Activated CD8-positive, alpha-beta T cell treated with anti-CD3 and anti-CD28 coated beads for 36 hours (primary cell): ENCODE measurements around the gene KCTD14. TPM values are rescaled to one million over a fixed set of nuclear protein-coding genes. Genes with fewer than 3 reads are reported as not detected.
"Not testable (repeated sequence)": the region's sequence is repeated elsewhere in the genome, so short reads cannot be mapped to it uniquely, and the experiment has no call there.

ENCODE experiments used
- ATAC-seq: fragments of 200-7000 bp; cut with Tn5 transposase; one replicate; pipeline ENCODE4 v1.10.0; 2021; ENCODE audit warnings: mild to moderate bottlenecking, moderate library complexity
- CTCF ChIA-PET: fragments of 350-600 bp; sonication (Branson Sonifier 250); formaldehyde crosslinking; loops from one replicate; lab custom pipeline; 2021; ENCODE audit warnings: antibody characterized with exemption; lab: Charles Lee
- POLR2A ChIA-PET: fragments of 350-600 bp; sonication (Branson Sonifier 250); formaldehyde crosslinking; loops from one replicate; lab custom pipeline; 2021; ENCODE audit warnings: antibody characterized with exemption; lab: Charles Lee
- DNase-seq: peaks from one replicate; pipeline ENCODE4 v3.0.0-alpha.2; 2020
- H3K27ac Mint-ChIP-seq: one replicate; pipeline ENCODE4 v1.8.0; 2021; ENCODE audit warnings: mild to moderate bottlenecking, mixed read lengths
- H3K27me3 Mint-ChIP-seq: one replicate; pipeline ENCODE4 v1.8.0; 2021; ENCODE audit warnings: mixed read lengths
- H3K36me3 Mint-ChIP-seq: one replicate; pipeline ENCODE4 v1.8.0; 2021; ENCODE audit warnings: low read depth, mixed read lengths
- H3K4me1 Mint-ChIP-seq: one replicate; pipeline ENCODE4 v1.8.0; 2021; ENCODE audit warnings: low read depth, mixed read lengths
- H3K4me3 Mint-ChIP-seq: one replicate; pipeline ENCODE4 v1.8.0; 2021; ENCODE audit warnings: mild to moderate bottlenecking, moderate library complexity, mixed read lengths
- H3K9me3 Mint-ChIP-seq: one replicate; pipeline ENCODE4 v1.8.0; 2021; ENCODE audit warnings: mixed read lengths
- intact Hi-C: fragments of 100-400 bp; cut with micrococcal nuclease; formaldehyde crosslinking; loops from one replicate; pipeline ENCODE4 v1.10.0; 2022
- total RNA-seq, 2 experiments: library from RNA; stranded (reverse); gene quantifications; one replicate each; pipeline ENCODE4 v1.2.3, GENCODE V29; 2021
- TF ChIP-seq, protein P1 (sequence below): fragments of 200-600 bp; IDR thresholded peaks from one replicate; pipeline ENCODE4 v1.8.0; 2022; ENCODE audit warnings: antibody characterized with exemption, mild to moderate bottlenecking

Gene KCTD14
- total RNA-seq, 2 experiments from 2014 or later = 0.16 TPM; not detected in 1

DNA sequence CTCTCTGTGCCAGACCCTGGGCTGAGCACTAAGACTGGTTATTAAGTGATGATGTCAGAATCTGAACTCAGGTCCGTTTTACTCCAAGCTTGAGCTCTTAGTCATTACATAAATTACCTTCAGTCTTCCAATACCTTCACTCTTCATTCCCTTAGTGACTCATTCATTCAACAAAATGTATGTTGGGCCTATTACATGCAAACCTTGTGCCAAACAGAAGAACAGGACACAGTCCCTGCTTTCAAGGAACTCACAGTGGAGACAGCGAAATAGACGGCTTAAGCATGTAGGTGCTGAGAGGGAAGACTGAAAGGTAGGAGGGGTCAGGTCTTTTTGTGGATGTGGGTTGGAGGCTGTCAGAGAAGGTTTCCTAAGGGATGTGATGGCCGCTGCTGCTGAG is 3.3 kb downstream of the KCTD14 start:
- no peak for DNase-seq
- H3K4me1 Mint-ChIP-seq = no peaks in the 10 kb centered on the region
- no peak overlapping the region for H3K27ac Mint-ChIP-seq
- no peaks in the 10 kb centered on the region for H3K9me3 Mint-ChIP-seq
- ChIA-PET CTCF (interaction anchor here (1.3 to 2.5 kb wide), 2 partner anchors 20 to 26 kb away, joined by 3 to 15 read pairs; no protein-coding TSS in a partner anchor), POLR2A (no interaction called here)
- no peaks in the 10 kb centered on the region for H3K36me3 Mint-ChIP-seq
- peaks cover 12% of the 10 kb centered on the region for H3K27me3 Mint-ChIP-seq
- TF ChIP-seq, protein P1, sequence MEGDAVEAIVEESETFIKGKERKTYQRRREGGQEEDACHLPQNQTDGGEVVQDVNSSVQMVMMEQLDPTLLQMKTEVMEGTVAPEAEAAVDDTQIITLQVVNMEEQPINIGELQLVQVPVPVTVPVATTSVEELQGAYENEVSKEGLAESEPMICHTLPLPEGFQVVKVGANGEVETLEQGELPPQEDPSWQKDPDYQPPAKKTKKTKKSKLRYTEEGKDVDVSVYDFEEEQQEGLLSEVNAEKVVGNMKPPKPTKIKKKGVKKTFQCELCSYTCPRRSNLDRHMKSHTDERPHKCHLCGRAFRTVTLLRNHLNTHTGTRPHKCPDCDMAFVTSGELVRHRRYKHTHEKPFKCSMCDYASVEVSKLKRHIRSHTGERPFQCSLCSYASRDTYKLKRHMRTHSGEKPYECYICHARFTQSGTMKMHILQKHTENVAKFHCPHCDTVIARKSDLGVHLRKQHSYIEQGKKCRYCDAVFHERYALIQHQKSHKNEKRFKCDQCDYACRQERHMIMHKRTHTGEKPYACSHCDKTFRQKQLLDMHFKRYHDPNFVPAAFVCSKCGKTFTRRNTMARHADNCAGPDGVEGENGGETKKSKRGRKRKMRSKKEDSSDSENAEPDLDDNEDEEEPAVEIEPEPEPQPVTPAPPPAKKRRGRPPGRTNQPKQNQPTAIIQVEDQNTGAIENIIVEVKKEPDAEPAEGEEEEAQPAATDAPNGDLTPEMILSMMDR = no peak
- no peak overlapping the region for H3K4me3 Mint-ChIP-seq
- intact Hi-C loops = no loop called here
- no peak for ATAC-seq

DNA sequence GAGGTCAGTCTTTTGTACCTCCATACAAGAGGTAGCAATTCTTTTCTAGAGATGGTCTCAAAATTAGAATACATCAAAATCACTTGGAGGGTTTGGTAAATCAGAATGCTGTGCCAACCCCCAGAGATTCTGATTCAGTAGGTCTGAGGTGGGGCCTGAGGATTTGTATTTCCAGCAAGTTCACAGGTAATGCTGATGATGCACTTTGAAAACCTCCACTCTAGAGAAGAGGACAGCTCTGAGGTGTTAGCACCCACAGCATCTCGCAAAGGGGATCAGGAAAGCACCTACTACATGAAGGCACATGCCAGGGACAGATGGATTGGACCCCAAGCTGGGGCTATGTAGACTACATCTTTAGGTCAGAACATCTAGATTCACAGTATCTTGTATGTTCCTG is 7.2 kb downstream of the KCTD14 start:
- H3K4me3 Mint-ChIP-seq = no peak overlapping the region
- H3K27ac Mint-ChIP-seq = no peak overlapping the region
- H3K4me1 Mint-ChIP-seq = no peaks in the 10 kb centered on the region
- ChIA-PET POLR2A (no interaction called here), CTCF (no interaction called here)
- TF ChIP-seq, protein P1 = no peak
- ATAC-seq (no peak), DNase-seq (no peak)
- H3K36me3 Mint-ChIP-seq = no peaks in the 10 kb centered on the region
- no peaks in the 10 kb centered on the region for H3K9me3 Mint-ChIP-seq
- H3K27me3 Mint-ChIP-seq = no peaks in the 10 kb centered on the region
- intact Hi-C loops = no loop called here

DNA sequence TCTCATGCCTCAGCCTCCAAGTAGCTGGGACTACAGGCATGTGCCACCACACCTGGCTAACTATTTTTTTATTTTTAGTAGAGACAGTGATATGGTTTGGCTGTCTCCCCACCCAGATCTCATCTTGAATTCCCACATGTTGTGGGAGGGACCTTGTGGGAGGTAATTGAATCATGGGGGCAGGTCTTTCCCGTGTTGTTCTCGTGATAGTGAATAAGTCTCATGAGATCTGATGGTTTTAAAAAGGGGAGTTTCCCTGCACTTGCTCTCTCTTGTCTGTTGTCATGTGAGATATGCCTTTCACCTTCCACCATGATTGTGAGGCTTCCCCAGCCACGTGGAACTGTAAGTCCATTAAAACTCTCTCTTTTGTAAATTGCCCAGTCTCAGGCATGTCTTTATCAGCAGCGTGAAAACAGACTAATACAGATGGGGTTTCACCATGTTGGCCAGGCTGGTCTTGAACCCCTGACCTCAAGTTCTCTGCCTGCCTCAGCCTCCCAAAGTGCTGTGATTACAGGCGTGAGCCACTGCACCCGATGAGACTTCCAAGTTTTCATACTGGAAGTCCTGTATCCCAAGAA is 8.0 kb downstream of the KCTD14 start:
- H3K4me1 Mint-ChIP-seq, ATAC-seq, POLR2A ChIA-PET, H3K27me3 Mint-ChIP-seq, H3K9me3 Mint-ChIP-seq, intact Hi-C loops, H3K27ac Mint-ChIP-seq, H3K36me3 Mint-ChIP-seq, DNase-seq, CTCF ChIA-PET, H3K4me3 Mint-ChIP-seq: not testable (repeated sequence)

DNA sequence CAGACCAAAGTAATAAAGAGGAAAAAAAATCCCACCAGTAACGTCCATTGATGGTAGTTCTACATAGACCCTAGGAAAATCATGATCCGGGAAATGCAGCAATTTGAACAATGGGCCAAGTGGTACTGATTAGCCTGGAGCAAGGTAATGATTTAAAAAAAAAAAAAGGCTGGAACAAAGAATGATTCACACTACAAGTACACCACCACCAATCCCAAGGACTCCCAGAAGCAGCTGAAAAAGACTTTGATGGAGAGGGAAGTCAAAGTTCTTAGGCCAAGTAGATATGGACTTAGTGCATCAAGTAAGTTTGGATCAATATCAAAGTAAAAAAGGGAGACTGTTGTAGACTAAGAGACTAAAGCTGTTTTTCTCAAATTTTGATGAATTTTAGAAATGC is 11.8 kb downstream of the KCTD14 start:
- Mint-ChIP-seq H3K4me1 (no peaks in the 10 kb centered on the region), H3K27me3 (peaks cover 1% of the 10 kb centered on the region), H3K27ac (no peak overlapping the region), H3K36me3 (no peaks in the 10 kb centered on the region), H3K9me3 (no peaks in the 10 kb centered on the region), H3K4me3 (no peak overlapping the region)
- intact Hi-C loops = no loop called here
- no peak for ATAC-seq
- POLR2A ChIA-PET = no interaction called here
- TF ChIP-seq, protein P1 = no peak
- CTCF ChIA-PET = interaction anchor here (1.2 kb wide), 1 partner anchor 35 kb away, joined by 4 read pairs; no protein-coding TSS in a partner anchor
- no peak for DNase-seq

DNA sequence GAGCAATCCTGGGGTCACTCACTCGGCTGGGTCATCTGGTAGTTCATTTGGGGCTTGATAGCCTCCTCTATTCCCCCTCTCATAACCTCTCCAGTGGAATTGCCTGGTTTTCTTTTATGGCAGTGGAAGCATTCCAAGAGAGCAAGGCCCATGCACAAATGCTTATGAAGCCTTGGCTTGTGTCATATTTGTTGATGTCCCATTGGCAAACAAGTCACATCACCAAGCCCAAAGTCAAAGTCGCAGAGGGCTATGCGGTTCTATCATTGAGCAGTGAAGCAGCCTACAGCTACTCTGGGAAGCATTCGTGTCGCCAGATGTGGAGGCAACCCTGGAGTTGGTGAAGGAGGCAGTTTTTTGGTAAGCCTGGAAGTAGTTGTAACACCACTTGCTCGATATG is 12.3 kb downstream of the KCTD14 start:
- POLR2A ChIA-PET = no interaction called here
- TF ChIP-seq, protein P1 = no peak
- Mint-ChIP-seq H3K27ac (no peak overlapping the region), H3K4me1 (no peaks in the 10 kb centered on the region), H3K9me3 (no peaks in the 10 kb centered on the region), H3K36me3 (no peaks in the 10 kb centered on the region), H3K4me3 (no peak overlapping the region), H3K27me3 (peaks cover 1% of the 10 kb centered on the region)
- DNase-seq (no peak), ATAC-seq (no peak)
- CTCF ChIA-PET = interaction anchor here (1.2 kb wide), 1 partner anchor 35 kb away, joined by 4 read pairs; no protein-coding TSS in a partner anchor
- intact Hi-C loops = no loop called here
